ELF-1 (cell line): Measurements from ENCODE around the gene LMF1.
"Not testable (repeated sequence)": the region's sequence is repeated elsewhere in the genome, so short reads cannot be mapped to it uniquely, and the experiment has no call there.

Experiments used
- DNase-seq: peaks from one replicate; pipeline ENCODE4 v3.0.0-alpha.2; 2016; ENCODE audit warnings: low read depth, low spot score

LMF1 gene

DNA sequence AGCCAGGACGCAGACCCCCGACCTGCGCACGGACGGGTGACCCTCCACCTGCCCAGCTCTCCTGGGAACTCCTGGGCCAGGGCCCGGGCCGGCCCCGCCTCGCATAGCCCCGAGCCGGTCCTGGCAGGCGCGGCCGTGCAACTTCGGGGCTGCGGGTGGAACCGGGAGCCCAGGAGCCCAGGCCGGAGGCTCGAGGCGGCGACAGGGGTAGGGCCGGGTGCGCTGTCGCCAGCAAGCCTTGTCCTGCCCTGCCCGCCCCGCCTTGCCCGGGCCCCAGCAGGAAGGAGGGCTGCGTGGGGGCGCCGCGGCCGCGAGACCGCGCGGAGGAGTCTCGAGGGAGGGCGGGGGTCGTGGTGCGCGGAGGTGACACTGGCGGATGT is 408 bp downstream of the LMF1 start:
- DNase-seq, result no peak

GRCh38 chr16:969508-970385 is 1.0 kb downstream of the LMF1 start:
- no peak for DNase-seq

DNA sequence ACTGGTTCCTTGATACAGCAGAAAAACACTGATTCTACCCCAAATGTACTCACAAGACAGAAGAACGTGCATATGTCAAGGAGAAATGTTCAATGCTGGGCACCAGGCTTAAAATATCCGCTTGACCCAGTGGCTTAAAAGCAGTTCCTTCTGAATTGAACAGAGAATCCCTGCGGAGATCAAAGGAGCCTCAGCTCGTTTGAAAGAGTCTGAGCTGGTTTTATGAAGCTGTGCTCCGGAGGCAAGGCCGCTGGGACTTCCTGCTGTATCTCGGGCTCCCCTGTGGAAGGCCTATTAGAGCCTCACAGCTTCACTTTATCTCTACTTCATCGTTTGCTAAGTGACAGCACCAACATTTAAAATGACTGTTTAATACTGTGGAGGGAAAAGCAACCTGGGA is 2.2 kb downstream of the LMF1 start:
- peak; percentile 73 for DNase-seq

DNA sequence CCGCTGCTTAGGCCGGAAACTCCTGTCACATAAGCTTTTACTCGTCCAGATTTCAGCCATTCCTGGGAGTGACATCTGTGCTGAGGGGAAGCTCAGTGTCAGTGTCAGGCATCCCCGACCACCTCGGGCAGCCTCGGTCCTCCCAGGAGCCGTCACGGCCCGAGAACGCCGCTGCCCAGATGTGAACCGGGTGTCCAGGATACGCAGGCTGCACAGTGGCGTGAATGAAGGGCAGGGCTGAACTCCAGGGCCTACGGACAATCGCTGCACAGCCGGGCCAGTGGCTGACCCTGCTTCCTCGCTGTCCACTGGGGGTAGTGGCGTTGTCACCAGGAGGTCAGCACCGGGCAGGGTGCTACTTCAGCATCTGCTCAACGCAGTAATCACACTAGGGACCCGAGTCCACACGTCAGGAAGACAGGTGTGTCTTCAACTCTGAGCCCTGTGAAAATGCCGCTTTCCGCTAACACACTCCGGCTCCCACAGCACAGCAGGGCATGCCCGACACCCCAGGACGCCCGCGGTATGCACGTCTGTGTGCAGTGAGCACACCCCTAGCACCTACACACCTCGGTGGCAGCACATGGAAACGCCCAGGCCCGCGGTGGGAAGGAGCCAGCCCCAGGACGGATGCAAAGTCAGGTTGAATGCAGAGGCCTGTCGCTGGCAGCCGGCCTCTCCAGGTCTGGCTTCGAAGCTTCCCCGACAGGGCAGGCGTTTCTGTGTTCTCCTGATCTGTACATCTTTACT is 3.1 kb downstream of the LMF1 start:
- no peak for DNase-seq

- no peak for DNase-seq
These were observed 3.7 kb downstream of the LMF1 start for GRCh38 chr16:967077-967541.

- DNase-seq, result no peak
These were observed 4.3 kb downstream of the LMF1 start for GRCh38 chr16:966505-966904.

- DNase-seq, result no peak
These were observed 4.7 kb downstream of the LMF1 start for GRCh38 chr16:966035-966434.

DNA sequence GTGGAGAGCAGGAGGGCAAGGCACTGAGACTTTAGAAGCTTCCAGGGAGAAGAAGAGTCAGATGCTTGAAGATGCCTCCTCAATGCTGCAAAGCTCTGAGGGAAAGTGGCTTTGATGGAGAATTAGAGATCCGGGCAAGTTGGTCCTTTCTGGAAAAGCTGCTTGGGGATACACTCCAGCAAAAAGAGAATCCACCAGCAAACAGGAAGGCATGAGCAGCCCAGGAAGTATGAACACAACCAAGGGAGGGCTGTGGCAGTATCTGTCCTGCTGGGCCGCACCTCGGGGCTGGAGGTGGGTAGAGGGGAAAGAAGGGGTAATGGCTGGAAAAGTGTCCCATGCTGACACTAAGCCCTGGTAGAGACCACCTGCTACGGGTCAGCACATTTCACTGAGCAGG is 5.3 kb downstream of the LMF1 start:
- no peak for DNase-seq

GRCh38 chr16:965036-965395 is 5.8 kb downstream of the LMF1 start:
- DNase-seq, result no peak

DNA sequence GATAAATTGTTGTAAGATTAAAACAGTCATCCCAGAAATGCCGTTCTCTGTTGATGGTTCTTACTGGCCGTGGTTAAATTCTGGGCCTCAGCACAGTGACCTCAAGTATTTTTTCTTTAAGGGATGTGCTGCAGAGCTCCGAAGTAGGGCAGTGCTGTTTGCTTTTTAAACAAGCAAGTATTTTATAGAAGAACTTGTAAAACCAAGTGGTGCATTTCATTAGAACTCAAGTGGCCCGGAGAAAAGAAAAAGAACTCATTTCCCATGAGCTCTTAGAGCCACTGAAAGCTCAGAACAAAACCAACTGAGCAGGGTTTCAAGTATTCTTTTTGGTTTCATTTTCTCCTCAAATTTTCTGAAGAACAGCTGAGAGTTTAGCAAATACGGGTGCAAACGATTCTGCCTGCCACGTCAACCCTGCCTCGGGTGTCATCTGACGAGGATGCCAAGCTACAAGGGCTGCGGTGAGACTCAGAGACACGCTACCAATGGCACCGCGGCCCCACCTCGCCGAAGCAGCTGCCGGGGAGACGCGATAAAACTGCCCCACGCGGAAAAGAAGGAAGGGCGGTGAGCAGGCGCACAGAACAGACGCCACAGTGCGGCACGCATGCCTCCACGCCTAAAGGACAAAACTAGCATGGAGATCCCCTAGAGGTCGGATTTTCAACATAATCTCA is 6.3 kb downstream of the LMF1 start:
- DNase-seq, result no peak

DNA sequence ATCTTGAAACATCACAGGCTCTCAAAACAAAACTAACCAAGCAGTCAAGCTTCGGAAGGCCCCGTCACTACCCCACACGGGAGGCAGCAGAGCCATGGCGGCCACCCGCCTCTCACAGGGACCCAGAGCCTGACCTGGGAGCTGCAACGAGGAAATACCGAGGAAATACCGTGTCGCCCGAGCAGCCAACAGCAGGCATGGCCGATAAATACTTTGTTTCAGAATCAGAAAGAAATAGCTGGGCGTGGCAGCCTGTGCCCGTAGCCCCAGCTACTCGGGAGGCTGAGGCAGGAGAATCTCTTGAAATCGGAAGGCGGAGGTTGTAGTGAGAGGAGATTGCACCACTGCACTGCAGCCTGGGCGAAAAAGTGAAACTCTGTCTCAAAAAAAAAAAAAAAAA is 6.9 kb downstream of the LMF1 start:
- DNase-seq, result no peak

GRCh38 chr16:962901-963814 is 7.6 kb downstream of the LMF1 start:
- no peak for DNase-seq

- no peak for DNase-seq
These were observed 8.4 kb downstream of the LMF1 start for GRCh38 chr16:962366-962765.

DNA sequence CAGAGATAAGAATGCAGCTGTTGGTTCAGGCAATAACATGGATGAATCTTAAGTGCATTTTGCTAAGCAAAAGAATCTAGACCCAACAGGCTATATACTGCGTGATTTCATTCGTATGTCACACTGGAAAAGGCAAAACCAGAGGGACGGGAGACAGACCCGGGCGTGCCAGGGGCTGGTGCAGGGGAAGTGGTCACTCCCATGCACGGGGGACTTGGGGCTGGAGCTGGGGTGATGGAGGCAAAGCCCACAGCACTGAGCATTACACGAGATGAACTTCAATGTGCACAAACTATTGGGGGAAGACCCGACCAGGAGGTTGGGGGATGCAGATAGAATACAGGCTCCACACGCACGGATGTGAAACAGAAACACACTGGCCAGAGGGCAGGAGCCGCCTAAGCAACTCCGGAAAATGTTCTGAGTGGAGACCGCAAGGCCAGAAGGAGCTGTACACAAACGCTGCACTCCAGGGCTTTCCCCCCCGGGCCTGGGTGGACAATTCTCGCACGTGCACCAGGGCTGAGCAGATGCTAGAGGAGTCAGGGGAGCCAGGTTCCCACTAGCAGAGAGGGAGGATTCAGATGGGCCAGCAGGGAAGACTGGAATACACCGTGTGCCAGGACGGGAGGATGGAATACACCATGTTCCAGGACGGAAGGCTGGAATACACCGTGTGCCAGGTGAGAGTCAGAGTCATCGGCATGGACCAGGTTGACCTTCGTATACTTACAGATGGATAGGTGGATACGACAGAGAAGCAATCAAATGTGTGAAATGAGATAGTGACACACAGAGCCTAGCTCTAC is 11.3 kb downstream of the LMF1 start:
- DNase-seq, result no peak

DNA sequence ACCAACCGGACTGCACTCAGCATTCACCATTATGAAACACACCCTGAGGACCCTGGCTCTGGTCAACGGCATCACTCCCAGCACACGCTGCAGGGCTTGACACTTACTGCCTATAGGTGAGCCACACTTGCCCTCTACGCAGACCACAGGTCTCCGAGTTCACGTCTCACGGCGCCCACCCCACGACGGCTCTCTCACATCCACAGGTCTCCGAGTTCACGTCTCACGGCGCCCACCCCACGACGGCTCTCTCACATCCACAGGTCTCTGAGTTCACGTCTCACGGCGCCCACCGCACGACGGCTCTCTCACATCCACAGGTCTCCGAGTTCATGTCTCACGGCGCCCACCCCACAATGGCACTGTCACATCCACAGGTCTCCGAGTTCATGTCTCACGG is 15.0 kb downstream of the LMF1 start:
- not testable (repeated sequence) for DNase-seq

- DNase-seq, result not testable (repeated sequence)
These were observed 17.0 kb downstream of the LMF1 start for GRCh38 chr16:953818-954217.

DNA sequence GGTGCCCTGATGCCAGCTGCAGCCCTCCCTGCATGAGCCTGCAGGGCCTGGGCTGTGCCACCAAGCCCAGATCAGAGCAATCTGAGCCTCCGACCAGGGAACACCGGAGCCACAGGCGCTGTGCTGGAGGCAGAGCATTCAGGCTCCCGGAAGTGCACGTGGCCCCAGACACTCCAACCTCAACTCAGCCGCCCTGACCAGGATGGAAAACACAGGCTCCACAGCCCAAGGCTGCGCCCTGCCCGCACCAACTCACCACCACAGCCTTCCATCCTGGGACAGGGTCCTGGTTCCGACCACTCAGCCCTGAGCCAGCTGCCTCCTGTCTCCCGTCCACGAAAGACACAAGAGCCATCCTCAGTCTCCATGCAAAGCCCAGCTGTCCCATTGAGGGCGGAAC is 18.5 kb downstream of the LMF1 start:
- DNase-seq, result no peak

DNA sequence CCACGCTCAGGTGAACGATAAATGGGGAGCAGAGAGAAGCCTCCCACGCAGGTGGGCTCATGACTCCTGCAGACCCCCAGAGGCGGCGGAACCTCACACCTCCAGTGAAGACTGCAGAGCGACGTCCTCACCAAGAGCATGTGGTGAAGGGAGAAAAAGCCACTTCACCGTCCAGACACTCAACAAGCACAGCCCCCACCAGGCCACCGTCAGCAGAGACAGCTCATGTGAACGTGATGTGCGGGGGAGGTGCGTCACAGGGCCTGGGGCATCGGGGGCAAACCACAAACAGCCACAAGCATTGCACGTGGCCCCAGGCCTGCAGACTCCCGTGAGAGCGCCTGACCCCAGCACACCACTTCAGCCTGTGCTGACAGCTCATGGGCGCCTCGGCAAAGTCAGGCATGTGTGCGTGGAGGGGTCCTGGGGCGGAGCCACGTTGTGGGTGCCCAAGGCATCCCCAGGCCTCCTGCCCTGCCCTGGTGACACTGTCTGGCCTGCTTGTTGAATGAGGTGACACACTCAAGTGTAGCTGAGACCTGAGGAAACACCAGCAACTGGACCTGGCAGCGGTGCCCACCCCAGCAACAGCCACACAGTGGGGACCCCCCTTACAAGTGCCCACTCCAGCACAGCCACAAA is 19.0 kb downstream of the LMF1 start:
- DNase-seq, result no peak

GRCh38 chr16:950733-951573 is 19.8 kb downstream of the LMF1 start:
- DNase-seq, result not testable (repeated sequence)
